Stimulated activated naive CD8-positive, alpha-beta T cell treated with anti-CD3 and anti-CD28 coated beads, Interleukin-15, amount 100 ng/mL, for 72 hours (primary cell): ENCODE data around the gene SCYGR8.

ENCODE experiments used
- ATAC-seq: fragments of 150-1000 bp; cut with Tn5 transposase; 2 replicates; pipeline ENCODE4 v1.10.0; 2021; ENCODE audit warnings: mild to moderate bottlenecking, moderate library complexity
- DNase-seq, 2 donors: peaks; one replicate each; pipeline ENCODE4 v3.0.0; 2021 to 2022
- H3K27ac Mint-ChIP-seq, 2 donors: one replicate each; pipeline ENCODE4 v1.8.0; 2022; ENCODE audit warnings: mild to moderate bottlenecking in 2 of 2, mixed read lengths in 2 of 2, moderate library complexity in 2 of 2
- H3K27me3 Mint-ChIP-seq: one replicate; pipeline ENCODE4 v1.8.0; 2022; ENCODE audit warnings: mixed read lengths
- H3K4me1 Mint-ChIP-seq: one replicate; pipeline ENCODE4 v1.8.0; 2022; ENCODE audit warnings: mild to moderate bottlenecking, mixed read lengths
- H3K4me3 Mint-ChIP-seq, 2 donors: one replicate each; pipeline ENCODE4 v1.8.0; 2022; ENCODE audit warnings: mild to moderate bottlenecking in 2 of 2, mixed read lengths in 2 of 2, moderate library complexity in 1 of 2
- H3K9me3 Mint-ChIP-seq, 2 donors: one replicate each; pipeline ENCODE4 v1.8.0; 2022; ENCODE audit warnings: mixed read lengths in 2 of 2

Gene SCYGR8

DNA sequence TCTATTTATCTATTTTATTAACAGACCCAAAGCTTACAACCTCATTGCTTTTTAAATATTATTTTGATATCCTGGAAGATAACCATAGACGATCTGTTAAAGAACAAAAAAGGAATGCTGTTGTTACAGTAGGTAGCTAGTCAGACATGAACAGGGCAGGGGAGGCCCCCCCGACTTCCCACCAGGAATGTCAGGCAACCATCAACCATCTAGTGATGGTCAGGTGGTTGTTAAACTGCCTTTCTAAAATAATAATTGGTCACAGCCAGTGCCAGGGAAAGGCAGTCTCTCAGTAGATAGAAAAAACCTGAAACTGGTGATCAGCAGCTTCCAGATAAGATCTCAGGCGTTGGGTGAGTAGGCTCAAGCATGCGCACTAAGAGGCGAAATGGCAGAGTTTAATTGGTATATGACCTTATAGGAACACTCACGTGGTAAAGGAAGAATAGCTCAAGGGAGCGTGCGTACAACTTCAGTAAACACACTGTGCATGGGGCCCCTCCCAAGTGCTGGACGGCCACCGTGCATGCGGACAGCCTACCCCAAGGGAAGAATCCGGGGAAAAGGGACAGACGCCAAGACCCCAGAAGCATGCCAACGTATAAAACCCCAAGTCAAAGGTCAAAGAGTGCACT is 35.4 kb downstream of the SCYGR8 start:
- H3K27me3 Mint-ChIP-seq: peaks cover 21% of the 10 kb centered on the region
- no peak for ATAC-seq
- no peak overlapping the region for H3K27ac Mint-ChIP-seq
- peaks cover 32% of the 10 kb centered on the region for H3K4me1 Mint-ChIP-seq
- H3K4me3 Mint-ChIP-seq: no peak overlapping the region
- no peaks in the 10 kb centered on the region for H3K9me3 Mint-ChIP-seq
- DNase-seq: no peak

DNA sequence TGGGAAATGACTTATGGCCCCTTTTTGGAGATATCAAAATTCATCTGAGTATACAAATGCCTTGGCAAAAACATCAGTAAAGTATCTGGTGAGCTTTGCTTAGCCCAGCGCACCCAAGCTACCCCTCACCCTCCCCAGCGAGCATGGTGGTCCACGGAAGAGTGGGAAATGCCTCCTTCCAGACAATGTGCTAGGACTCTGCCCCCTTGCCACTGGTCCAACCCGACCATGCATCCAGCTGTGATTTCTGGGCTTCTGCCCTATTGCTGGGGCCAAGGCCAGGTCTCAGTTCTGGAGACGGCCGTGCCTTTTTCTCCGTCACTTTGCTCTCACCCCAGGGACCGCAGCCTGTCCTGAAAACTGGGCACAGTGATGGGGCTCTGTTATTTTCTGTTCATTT is 36.1 kb downstream of the SCYGR8 start:
- ATAC-seq: no peak
- Mint-ChIP-seq H3K4me1 (peaks cover 26% of the 10 kb centered on the region), H3K4me3 (no peak overlapping the region), H3K27me3 (peaks cover 27% of the 10 kb centered on the region), H3K9me3 (no peaks in the 10 kb centered on the region), H3K27ac (no peak overlapping the region)
- DNase-seq: no peak

GRCh38 chr2:227782804-227783203 is 37.1 kb downstream of the SCYGR8 start:
- H3K27me3 Mint-ChIP-seq: peaks cover 37% of the 10 kb centered on the region
- peaks cover 20% of the 10 kb centered on the region for H3K4me1 Mint-ChIP-seq
- ATAC-seq (no peak), DNase-seq (no peak)
- peak overlapping the region in 1 of 2 donors; percentile 29 for H3K27ac Mint-ChIP-seq
- peak overlapping the region; percentile 65 to 70 for H3K4me3 Mint-ChIP-seq
- H3K9me3 Mint-ChIP-seq: no peaks in the 10 kb centered on the region

GRCh38 chr2:227783404-227784138 is 37.9 kb downstream of the SCYGR8 start:
- Mint-ChIP-seq H3K27me3 (peaks cover 40% of the 10 kb centered on the region), H3K4me3 (peak overlapping the region; percentile 65 to 70), H3K27ac (peak overlapping the region in 1 of 2 donors; percentile 41), H3K9me3 (no peaks in the 10 kb centered on the region), H3K4me1 (peaks cover 20% of the 10 kb centered on the region)
- ATAC-seq: peak; percentile 92
- peak; percentile 26 to 30 for DNase-seq

DNA sequence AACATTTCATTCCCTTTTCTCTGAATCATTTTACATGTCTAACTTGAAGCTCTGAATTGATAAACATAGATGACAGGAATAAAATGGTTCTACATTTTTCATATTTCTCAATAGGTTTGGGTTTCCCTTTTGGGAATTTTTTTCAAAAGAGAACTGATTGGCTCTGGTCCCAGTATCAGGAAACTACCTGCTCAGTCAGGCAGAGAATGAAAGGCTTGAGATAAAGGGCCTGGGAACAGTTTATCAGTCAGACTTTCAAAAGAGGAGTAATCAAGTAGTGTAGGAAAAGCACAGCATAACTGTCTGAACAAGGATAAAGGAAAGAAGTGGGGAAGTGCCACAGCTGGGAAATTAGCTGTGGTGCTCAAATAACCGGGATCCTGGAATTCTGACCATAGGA is 39.6 kb downstream of the SCYGR8 start:
- H3K9me3 Mint-ChIP-seq: no peaks in the 10 kb centered on the region
- no peak overlapping the region for H3K27ac Mint-ChIP-seq
- ATAC-seq (no peak), DNase-seq (no peak)
- H3K4me3 Mint-ChIP-seq: no peak overlapping the region
- peaks cover 42% of the 10 kb centered on the region for H3K27me3 Mint-ChIP-seq
- H3K4me1 Mint-ChIP-seq: peaks cover 20% of the 10 kb centered on the region

GRCh38 chr2:227788561-227789018 is 42.9 kb downstream of the SCYGR8 start:
- Mint-ChIP-seq H3K9me3 (no peaks in the 10 kb centered on the region), H3K4me1 (peaks cover 7% of the 10 kb centered on the region), H3K4me3 (no peak overlapping the region), H3K27ac (no peak overlapping the region), H3K27me3 (peaks cover 52% of the 10 kb centered on the region)
- DNase-seq (no peak), ATAC-seq (no peak)

- H3K4me3 Mint-ChIP-seq: no peak overlapping the region
- no peaks in the 10 kb centered on the region for H3K9me3 Mint-ChIP-seq
- H3K27ac Mint-ChIP-seq: no peak overlapping the region
- H3K4me1 Mint-ChIP-seq: no peaks in the 10 kb centered on the region
- DNase-seq: no peak
- ATAC-seq: no peak
- peaks cover 52% of the 10 kb centered on the region for H3K27me3 Mint-ChIP-seq
These were observed 44.1 kb downstream of the SCYGR8 start for GRCh38 chr2:227789803-227790202.

GRCh38 chr2:227793148-227793712 is 47.5 kb downstream of the SCYGR8 start:
- Mint-ChIP-seq H3K27me3 (peaks cover 20% of the 10 kb centered on the region), H3K27ac (no peak overlapping the region), H3K4me1 (no peaks in the 10 kb centered on the region), H3K9me3 (no peaks in the 10 kb centered on the region), H3K4me3 (no peak overlapping the region)
- no peak for DNase-seq
- no peak for ATAC-seq
